Panc1 (cell line): ENCODE data around the gene RBL1. TPM values are rescaled to one million over a fixed set of nuclear protein-coding genes. Genes with fewer than 3 reads are reported as not detected.

Experiments
- ATAC-seq: fragments of 200-7000 bp; cut with Tn5 transposase; 2 replicates; pipeline ENCODE4 v1.9.1; 2020; ENCODE audit warnings: mild to moderate bottlenecking, moderate library complexity
- BruUV-seq: library from RNA; stranded (reverse); fragments of 400-500 nt; replicated peaks from 2 replicates; lab custom pipeline; 2021; lab: Mats Ljungman, UMichigan
- CTCF ChIA-PET: fragments of 300-600 bp; sonication (Branson Sonifier 250); formaldehyde crosslinking; loops from one replicate; lab custom pipeline; 2022; ENCODE audit warnings: antibody characterized with exemption; lab: Charles Lee
- POLR2A ChIA-PET: fragments of 300-600 bp; sonication (Branson Sonifier 250); formaldehyde crosslinking; loops from one replicate; lab custom pipeline; 2022; ENCODE audit warnings: antibody characterized with exemption; lab: Charles Lee
- DNase-seq: peaks from one replicate; pipeline ENCODE4 v3.0.0-alpha.2; 2010; ENCODE audit warnings: low read depth, low spot score
- H3K27ac ChIP-seq: 2 replicates; pipeline ENCODE4 v1.5.1; 2011; ENCODE audit warnings: mild to moderate bottlenecking, low read length, inconsistent platforms
- H3K27me3 ChIP-seq: fragments of 200-500 bp; sonication (Bioruptor generic); 2 replicates; pipeline ENCODE4 v1.6.0; 2014; ENCODE audit warnings: low read length, inconsistent platforms; ENCODE audit not compliant: control insufficient read depth, insufficient read depth
- H3K36me3 ChIP-seq: fragments of 200-500 bp; sonication (Bioruptor generic); 2 replicates; pipeline ENCODE4 v1.5.1; 2014; ENCODE audit warnings: inconsistent platforms, mild to moderate bottlenecking, low read length, moderate library complexity; ENCODE audit not compliant: control insufficient read depth, insufficient read depth
- H3K4me1 ChIP-seq: 2 replicates; pipeline ENCODE4 v1.5.1; 2011; ENCODE audit warnings: inconsistent platforms, mild to moderate bottlenecking, low read length, moderate library complexity; ENCODE audit not compliant: control insufficient read depth, insufficient read depth
- H3K4me3 ChIP-seq, 2 experiments: 2 replicates each; pipeline ENCODE4 v1.5.1; 2011 to 2012; ENCODE audit warnings: low read depth in 2 of 2, low read length in 2 of 2, mild to moderate bottlenecking in 2 of 2, inconsistent platforms in 1 of 2, moderate library complexity in 1 of 2
- H3K9me3 ChIP-seq: fragments of 200-500 bp; sonication (Bioruptor generic); 2 replicates; pipeline ENCODE4 v1.5.1; 2014; ENCODE audit warnings: low read depth, mild to moderate bottlenecking, inconsistent platforms, low read length, moderate library complexity; ENCODE audit not compliant: control insufficient read depth, insufficient read depth
- CTCF ChIP-seq: fragments of 450-650 bp; IDR thresholded peaks from 2 replicates; pipeline ENCODE4 v1.5.1; 2017; ENCODE audit warnings: mild to moderate bottlenecking
- POLR2AphosphoS5 ChIP-seq: IDR thresholded peaks from 2 replicates; pipeline ENCODE4 v1.6.1; 2012; ENCODE audit warnings: mild to moderate bottlenecking, low read depth, low read length, moderate library complexity
- SIN3A ChIP-seq: IDR thresholded peaks from 2 replicates; pipeline ENCODE4 v1.6.1; 2012; ENCODE audit warnings: low read depth, mild to moderate bottlenecking, low read length, moderate library complexity, borderline replicate concordance; ENCODE audit not compliant: insufficient read depth
- TCF7L2 ChIP-seq: IDR thresholded peaks from 2 replicates; pipeline ENCODE4 v1.6.1; 2011; ENCODE audit warnings: mild to moderate bottlenecking, low read depth, low read length, inconsistent platforms
- in situ Hi-C: cut with HindIII; loops from 2 replicates; pipeline ENCODE4 v1.10.0; 2016; ENCODE audit warnings: low sequenced_read_pairs, low pct_unique_long_range_greater_than_20kb
- intact Hi-C: fragments of 100-400 bp; cut with micrococcal nuclease; formaldehyde crosslinking; loops from one replicate; pipeline ENCODE4 v1.10.0; 2022; ENCODE audit not compliant: unreplicated experiment
- total RNA-seq: library from RNA; stranded (reverse); gene quantifications from one replicate; pipeline ENCODE4 v1.2.1, GENCODE V29; 2021; ENCODE audit not compliant: unreplicated experiment
- TF ChIP-seq, protein P1 (sequence below), 2 experiments: IDR thresholded peaks; 2 replicates each; pipeline ENCODE4 v1.6.1; 2011 to 2012; ENCODE audit warnings: low read depth in 2 of 2, control low read depth in 1 of 2, low read length in 1 of 2, mild to moderate bottlenecking in 1 of 2, moderate library complexity in 1 of 2; ENCODE audit not compliant: insufficient read depth in 1 of 2

RBL1 gene
- total RNA-seq, 1 experiment from 2014 or later: 14.0 TPM

DNA sequence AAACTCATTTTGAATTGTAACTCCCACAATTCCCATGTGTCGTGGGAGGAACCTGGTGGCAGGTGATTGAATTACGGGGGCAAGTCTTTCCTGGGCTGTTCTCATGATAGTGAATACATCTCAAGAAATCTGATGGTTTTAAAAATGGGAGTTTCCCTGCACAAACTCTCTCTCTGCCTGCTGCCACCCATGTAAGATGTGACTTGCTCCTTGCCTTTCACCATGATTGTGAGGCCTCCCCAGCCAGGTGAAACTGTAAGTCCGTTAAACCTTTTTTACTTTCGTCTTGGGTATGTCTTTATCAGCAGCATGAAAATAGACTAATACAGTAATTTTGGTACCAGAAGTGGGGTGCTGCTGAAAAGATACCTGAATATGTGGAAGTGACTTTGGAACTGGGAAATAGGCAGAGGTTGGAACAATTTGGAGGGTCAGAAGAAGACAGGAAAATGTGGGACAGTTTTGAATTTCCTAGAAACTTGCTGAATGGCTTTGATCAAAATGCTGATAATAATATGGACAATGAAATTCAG is 102.9 kb downstream of the RBL1 start:
- Histone ChIP-seq H3K27ac (no peak overlapping the region), H3K4me3 (no peak overlapping the region), H3K36me3 (no peaks in the 10 kb centered on the region; the same call in 1 of the 2 replicates), H3K9me3 (no peaks in the 10 kb centered on the region), H3K27me3 (no peaks in the 10 kb centered on the region), H3K4me1 (no peaks in the 10 kb centered on the region)
- in situ Hi-C loops (no loop called here), intact Hi-C loops (no loop called here)
- no peak for DNase-seq
- CTCF ChIA-PET: interaction anchor here (0.6 kb wide), 1 partner anchor 130 kb away, joined by 5 read pairs; no protein-coding TSS in a partner anchor
- BruUV-seq: no TSS peak
- no peak for ATAC-seq
- POLR2A ChIA-PET: no interaction called here
- TF ChIP-seq SIN3A (no peak), TCF7L2 (no peak), POLR2AphosphoS5 (no peak), CTCF (no peak)
- TF ChIP-seq, protein P1, sequence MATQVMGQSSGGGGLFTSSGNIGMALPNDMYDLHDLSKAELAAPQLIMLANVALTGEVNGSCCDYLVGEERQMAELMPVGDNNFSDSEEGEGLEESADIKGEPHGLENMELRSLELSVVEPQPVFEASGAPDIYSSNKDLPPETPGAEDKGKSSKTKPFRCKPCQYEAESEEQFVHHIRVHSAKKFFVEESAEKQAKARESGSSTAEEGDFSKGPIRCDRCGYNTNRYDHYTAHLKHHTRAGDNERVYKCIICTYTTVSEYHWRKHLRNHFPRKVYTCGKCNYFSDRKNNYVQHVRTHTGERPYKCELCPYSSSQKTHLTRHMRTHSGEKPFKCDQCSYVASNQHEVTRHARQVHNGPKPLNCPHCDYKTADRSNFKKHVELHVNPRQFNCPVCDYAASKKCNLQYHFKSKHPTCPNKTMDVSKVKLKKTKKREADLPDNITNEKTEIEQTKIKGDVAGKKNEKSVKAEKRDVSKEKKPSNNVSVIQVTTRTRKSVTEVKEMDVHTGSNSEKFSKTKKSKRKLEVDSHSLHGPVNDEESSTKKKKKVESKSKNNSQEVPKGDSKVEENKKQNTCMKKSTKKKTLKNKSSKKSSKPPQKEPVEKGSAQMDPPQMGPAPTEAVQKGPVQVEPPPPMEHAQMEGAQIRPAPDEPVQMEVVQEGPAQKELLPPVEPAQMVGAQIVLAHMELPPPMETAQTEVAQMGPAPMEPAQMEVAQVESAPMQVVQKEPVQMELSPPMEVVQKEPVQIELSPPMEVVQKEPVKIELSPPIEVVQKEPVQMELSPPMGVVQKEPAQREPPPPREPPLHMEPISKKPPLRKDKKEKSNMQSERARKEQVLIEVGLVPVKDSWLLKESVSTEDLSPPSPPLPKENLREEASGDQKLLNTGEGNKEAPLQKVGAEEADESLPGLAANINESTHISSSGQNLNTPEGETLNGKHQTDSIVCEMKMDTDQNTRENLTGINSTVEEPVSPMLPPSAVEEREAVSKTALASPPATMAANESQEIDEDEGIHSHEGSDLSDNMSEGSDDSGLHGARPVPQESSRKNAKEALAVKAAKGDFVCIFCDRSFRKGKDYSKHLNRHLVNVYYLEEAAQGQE (IDR thresholded peaks at IDR 0.05; ENCODE audit: insufficient read depth in 1 of 2, low read depth in 2 of 2, low read length in 1 of 2): no peak

DNA sequence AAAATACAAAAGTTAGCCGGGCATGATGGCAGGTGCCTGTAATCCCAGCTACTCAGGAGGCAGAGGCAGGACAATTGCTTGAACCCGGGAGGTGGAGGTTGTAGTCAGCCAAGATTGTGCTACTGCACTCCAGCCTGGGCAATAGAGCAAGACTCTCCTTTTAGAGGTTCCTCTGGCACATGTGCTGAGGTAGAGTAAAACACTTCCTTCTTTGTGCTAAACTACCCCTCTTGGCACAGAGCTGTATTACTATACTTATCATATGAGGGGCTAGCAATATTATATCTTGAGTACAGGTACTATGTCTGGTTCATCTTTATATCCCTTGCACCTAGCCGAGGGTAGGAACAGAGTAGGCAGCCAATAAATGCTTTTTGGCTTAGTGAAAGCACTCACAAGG is 104.1 kb downstream of the RBL1 start:
- TF ChIP-seq SIN3A: no peak
- TF ChIP-seq, protein P1 (IDR thresholded peaks at IDR 0.05; ENCODE audit: insufficient read depth in 1 of 2, low read depth in 2 of 2, low read length in 1 of 2): no peak
- TF ChIP-seq CTCF: no peak
- no peak for TF ChIP-seq POLR2AphosphoS5
- TF ChIP-seq TCF7L2: no peak
- CTCF ChIA-PET: no interaction called here
- Histone ChIP-seq H3K9me3 (no peaks in the 10 kb centered on the region), H3K27me3 (no peaks in the 10 kb centered on the region), H3K36me3 (no peaks in the 10 kb centered on the region), H3K4me1 (no peaks in the 10 kb centered on the region), H3K4me3 (no peak overlapping the region), H3K27ac (no peak overlapping the region)
- POLR2A ChIA-PET: no interaction called here
- no TSS peak for BruUV-seq
- in situ Hi-C loops (no loop called here), intact Hi-C loops (no loop called here)
- ATAC-seq (no peak; the same call in 1 of the 2 replicates), DNase-seq (no peak)
